GM23338 (cell line): ENCODE data around the gene VSTM2B. TPM values are rescaled to one million over a fixed set of nuclear protein-coding genes. Genes with fewer than 3 reads are reported as not detected.

Source experiments
- CREB1 ChIP-seq: fragments of 250-450 bp; sonication (Bioruptor Pico); IDR thresholded peaks from 2 replicates; pipeline ENCODE4 v1.5.0; 2020; ENCODE audit warnings: low read depth, mild to moderate bottlenecking, moderate library complexity
- ETS1 ChIP-seq: IDR thresholded peaks from 2 replicates; pipeline ENCODE4 v1.6.1; 2016; ENCODE audit warnings: antibody characterized with exemption
- EZH2 ChIP-seq: fragments of 200-600 bp; sonication (generic); IDR thresholded peaks from one replicate; pipeline ENCODE4 v1.8.0; 2017; ENCODE audit warnings: antibody characterized with exemption, mild to moderate bottlenecking, low read depth; ENCODE audit not compliant: unreplicated experiment
- POLR2AphosphoS5 ChIP-seq: IDR thresholded peaks from 2 replicates; pipeline ENCODE4 v1.6.1; 2016; ENCODE audit warnings: antibody characterized with exemption, low read depth
- STAT1 ChIP-seq: IDR thresholded peaks from one replicate; pipeline ENCODE4 v1.6.1; 2016; ENCODE audit warnings: antibody characterized with exemption; ENCODE audit not compliant: unreplicated experiment
- ZNF114 ChIP-seq: fragments of 250-450 bp; sonication (Bioruptor Pico); IDR thresholded peaks from 2 replicates; pipeline ENCODE4 v1.5.0; 2020; ENCODE audit warnings: mild to moderate bottlenecking, moderate library complexity
- ZNF331 ChIP-seq: fragments of 250-450 bp; sonication (Bioruptor Pico); IDR thresholded peaks from 2 replicates; pipeline ENCODE4 v1.5.0; 2020; ENCODE audit warnings: low read depth, mild to moderate bottlenecking, moderate library complexity
- ZNF462 ChIP-seq: fragments of 250-450 bp; sonication (Bioruptor Pico); IDR thresholded peaks from 2 replicates; pipeline ENCODE4 v1.5.0; 2020; ENCODE audit warnings: mild to moderate bottlenecking, moderate library complexity
- polyA plus RNA-seq: library from polyadenylated mRNA; unstranded; fragments of >200 nt; fragmentation: Nextera tagmentation; extraction: Ambion mirVana; gene quantifications from 2 replicates; pipeline ENCODE4 v1.2.1, GENCODE V29; 2016
- total RNA-seq: library from RNA; depleted of rRNA; stranded (reverse); fragments of >200 nt; shearing (Covaris generic); gene quantifications from 2 replicates; pipeline ENCODE4 v1.2.3, GENCODE V29; 2014

VSTM2B gene
- total and polyA plus RNA-seq, 2 experiments from 2014 or later: 1.2 to 1.8 TPM

GRCh38 chr19:29548483-29549085, 22.8 kb downstream of the VSTM2B start (continued):
- TF ChIP-seq ZNF462 (CRISPR knock-in tag) (no peak), ZNF114 (CRISPR knock-in tag) (no peak), ZNF331 (CRISPR knock-in tag) (no peak), STAT1 (no peak), EZH2 (no peak), ETS1 (no peak), POLR2AphosphoS5 (no peak), CREB1 (CRISPR knock-in tag) (no peak)
